Left hindlimb (tissue), 1 donor: Measurements from ENCODE around the gene LIMS2.
A peak's percentile ranks its signal among the peaks of the same experiment; 100 is the strongest.

ENCODE experiments used
- DNase-seq: peaks from one replicate; pipeline ENCODE4 v3.0.0-alpha.2; 2018

Gene LIMS2

DNA sequence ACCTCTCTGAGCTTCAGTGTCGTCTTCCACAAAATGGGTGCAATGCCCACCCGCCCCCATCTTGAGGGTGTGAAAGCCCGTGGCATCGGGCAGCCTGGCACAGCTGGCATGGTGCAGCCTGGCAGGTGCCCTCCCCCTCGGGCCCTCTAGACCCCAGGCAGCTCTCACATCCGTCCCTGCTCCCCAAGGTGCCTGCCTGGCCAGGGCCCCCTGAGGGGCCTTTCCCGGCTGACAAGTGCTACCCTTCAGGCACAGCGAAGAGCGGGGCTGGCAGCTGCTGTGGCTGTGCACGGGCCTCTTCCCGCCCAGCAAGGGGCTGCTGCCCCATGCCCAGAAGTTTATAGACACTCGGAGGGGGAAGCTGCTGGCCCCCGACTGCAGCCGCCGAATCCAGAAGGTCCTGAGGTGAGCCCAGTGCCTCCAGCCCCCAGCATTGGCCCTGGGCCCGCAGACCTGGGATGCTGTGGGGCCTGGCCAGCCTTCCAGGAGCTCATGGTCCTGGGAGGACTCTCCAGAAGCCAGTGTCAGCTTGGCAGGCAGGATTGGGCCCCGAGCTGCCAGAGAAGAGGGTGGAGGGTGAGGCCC, 43.2 kb downstream of the LIMS2 start:
- DNase-seq = no peak

DNA sequence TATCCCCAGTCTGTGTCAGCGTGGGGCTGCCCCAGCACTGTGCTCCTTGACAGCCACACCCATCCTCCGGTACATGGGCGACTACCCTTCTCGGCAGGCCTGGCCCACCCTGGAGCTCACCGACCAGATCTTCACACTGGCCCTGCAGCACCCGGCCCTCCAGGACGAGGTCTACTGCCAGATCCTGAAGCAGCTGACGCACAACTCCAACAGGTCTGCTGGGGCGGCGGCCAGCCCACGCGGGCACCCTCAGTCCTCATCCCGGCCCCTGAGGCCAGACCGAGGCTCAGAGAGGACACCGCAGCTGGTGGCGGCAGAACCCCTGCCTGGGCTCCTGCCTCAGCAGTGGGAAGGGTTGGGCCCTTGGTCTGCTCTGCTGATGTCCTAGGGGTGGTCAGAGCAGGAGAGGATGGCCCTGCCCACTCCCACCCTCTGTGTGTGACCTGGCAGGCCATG, 43.8 kb downstream of the LIMS2 start:
- DNase-seq = no peak

DNA sequence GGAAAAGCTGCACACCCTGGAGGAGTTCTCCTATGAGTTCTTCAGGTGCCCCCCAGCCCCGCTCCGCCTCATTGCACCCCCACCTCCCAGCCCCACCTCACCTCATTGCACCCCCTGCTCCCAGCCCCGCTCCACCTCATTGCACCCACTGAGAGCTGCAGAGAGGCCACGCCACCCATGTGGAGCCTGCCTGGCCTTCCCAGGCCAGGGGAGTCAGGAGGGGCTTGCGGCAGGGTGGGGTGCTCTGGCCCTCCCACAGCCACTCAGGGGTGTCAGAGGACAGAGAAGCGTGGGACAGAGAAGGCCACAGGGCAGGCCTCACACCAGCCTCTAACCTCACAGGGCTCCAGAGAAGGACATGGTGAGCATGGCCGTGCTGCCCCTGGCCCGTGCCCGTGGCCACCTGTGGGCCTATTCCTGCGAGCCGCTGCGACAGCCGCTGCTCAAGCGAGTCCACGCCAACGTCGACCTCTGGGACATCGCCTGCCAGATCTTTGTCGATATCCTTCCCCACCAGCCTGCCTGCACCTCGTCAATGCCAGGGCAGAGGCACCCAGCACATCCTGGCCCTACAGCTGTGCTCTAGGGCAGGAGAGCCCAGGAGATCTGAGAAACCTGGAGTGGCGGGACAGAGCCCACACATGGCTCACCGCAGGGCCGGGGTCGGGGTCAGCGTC, 44.3 kb downstream of the LIMS2 start:
- DNase-seq = no peak

DNA sequence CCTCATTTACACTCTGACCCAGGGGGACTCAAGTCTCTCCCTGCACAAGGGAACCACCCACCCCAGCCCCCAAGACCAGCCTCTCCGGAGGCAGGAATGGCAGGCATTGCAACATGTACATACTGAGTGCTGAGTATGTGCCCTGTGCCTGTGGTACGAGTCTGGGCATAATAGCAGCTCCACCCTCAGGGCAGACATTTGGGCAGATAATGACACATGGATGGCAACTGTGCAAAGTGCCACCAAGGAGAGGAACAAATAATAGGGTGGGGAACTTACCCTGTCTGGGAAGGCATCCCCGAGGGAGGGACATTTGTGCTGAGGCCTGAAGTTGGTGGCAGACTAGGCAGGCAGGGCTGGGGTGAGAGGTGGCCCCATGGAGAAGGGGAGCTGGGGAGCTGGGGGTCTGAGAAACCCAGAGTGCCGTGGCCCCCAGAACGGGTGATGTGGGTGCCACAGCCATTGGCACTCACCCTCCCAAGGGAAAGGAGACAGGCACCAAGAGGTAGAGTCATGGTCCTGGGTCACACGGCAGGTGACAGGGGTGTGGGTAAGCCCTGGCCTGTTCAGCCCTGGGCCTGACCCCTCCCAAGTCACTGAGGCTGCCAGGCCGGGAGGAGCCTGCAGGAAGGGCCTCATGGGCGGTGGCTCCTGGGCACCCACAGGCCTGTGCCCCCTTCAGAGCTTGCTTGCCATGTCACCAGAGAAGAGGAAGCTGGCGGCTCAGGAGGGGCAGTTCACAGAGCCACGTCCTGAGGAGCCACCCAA, 45.0 kb downstream of the LIMS2 start:
- DNase-seq = no peak

DNA sequence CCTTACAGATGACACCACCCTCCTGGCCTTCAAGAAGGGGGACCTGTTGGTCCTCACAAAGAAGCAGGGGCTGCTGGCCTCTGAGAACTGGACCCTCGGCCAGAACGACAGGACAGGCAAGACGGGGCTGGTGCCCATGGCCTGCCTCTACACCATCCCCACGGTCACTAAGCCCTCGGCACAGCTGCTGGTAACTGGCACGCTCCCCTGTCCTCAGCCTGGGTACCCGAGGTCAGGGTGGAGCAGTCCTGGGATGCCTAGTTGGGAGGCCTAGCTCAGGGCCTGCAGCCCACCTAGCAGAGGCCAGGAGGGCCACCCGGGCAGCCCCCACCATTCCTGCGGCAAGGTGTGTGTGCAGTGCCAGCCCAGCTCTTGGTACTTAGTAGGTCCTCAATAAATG, 45.7 kb downstream of the LIMS2 start:
- no peak for DNase-seq

DNA sequence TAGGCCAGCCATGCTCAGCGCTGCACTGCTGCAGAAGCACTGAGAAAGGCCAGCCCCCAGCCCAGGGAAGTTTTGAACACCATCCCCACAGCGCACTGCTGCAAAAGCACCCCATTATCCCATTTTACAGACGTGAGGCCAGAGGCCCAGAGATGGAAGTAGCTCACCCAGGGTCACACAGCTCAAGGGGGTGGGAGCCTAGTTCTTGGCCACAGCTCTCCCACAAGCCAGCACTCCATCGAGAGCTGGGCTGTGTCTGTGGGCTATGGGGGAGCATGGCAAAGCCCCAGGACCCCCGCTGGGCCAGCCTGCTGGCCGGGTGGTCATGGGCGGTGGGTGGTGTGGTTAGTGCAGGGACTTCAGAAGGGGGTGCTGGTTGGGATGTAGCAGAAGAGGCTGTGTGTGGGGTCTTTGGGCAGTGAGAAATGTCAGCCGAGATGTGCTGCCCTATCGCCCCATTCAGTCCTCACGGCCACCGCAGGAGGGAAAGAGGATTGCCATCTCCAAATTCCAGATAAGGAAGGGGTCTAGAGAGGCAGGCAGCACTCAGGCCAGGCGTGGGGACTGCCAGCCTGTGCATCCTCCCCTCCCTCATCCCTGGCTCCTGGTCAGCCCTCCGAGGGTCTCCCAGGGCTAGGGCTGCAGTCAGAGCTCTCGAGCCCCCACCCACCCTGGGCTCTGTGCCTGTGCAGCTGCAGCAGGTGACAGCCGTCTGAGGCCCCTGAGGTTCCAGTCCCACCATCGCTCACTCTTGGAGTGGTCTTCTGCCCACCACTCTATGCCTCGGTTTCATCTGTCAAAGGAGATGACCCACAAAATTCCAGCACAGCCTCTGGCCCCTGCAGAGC, 46.3 kb downstream of the LIMS2 start:
- no peak for DNase-seq

DNA sequence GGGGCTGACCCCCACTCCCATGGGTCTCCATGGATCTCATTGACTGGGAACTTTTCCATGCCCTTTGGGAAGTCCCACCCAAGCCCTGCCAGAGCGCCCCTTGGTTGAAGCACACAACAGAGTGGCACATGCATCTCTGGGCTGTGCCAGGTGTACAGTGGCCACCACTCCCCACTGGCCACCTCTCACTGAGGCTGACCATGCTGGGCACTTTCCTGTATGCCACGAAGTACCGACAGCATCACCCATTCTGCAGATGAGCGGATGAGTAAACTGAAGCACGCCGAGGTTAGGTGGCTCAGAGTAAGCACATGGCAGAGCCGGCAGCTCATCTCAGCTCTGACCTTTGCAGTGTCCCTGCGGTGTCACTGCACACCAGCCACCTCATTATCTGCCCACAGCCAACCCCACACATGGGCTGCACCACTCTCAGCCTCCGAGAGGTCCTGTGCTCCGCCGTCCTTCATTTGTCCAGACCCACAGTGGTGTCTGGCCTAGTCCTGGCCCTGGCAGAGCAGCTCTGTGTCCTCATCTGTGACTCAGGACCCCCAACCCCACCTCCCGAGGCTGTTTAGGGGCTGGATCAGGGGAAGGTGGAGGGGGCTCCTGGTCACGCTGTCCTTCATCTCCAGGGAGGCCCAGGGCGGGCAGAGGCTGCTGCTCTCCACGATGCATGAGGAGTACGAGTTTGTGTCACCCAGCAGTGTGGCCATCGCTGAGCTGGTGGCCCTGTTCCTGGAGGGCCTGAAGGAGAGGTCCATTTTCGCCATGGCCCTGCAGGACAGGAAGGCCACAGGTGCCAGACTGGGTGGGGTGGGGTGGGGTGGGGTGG, 47.4 kb downstream of the LIMS2 start:
- no peak for DNase-seq

DNA sequence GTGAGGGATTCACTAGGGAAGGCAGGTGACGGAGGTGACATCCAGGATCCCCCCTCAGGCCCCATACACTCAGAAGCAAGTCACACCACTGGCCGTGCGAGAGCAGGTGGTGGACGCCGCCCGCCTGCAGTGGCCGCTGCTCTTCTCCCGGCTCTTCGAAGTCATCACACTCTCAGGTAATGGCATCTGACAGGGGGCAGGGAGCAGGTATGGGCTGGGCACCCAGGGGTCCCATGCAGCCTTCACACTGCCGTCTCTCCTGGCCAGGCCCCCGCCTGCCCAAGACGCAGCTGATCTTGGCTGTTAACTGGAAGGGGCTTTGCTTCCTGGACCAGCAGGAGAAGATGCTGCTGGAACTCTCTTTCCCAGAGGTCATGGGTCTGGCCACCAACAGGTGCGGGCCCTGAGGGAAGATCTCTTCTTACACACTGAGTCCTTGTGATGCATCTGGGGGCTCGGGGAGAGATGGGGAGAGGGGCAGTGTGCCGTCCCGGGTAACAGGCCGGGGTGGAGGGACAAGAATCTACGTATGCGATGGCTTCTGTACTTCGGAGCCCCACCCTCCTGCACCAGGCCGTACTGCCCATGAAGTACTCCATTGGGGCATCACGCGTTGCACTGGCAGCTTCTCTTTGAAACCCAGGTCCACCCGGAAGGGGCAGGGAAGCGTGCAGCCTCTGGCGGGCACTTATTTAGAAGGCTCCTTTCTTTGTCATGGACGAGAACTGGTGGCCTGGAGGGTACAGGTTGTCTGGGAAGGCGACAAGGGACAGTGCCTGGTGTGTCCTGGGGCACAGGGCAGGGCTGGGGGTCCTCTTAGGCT, 48.2 kb downstream of the LIMS2 start:
- no peak for DNase-seq

DNA sequence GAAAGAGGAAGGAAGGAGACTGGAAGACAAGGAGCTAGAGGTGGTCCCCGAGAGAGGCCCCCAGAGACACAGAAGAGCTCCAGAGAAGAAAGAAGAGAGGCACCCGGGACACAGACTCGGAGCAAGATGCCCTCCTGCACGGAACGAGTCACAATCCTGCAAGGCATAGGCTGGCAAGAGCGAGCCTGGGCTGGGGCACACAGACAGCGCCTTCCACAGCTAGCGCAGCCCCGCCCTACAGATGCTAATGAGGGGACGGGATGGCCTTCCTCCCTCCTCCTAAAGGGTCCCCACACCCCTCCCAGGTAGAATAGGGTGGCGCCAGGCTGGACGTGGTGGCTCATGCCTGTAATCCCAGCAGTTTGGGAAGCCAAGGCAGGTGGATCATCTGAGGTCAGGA, 49.2 kb downstream of the LIMS2 start:
- peak; percentile 19 for DNase-seq

DNA sequence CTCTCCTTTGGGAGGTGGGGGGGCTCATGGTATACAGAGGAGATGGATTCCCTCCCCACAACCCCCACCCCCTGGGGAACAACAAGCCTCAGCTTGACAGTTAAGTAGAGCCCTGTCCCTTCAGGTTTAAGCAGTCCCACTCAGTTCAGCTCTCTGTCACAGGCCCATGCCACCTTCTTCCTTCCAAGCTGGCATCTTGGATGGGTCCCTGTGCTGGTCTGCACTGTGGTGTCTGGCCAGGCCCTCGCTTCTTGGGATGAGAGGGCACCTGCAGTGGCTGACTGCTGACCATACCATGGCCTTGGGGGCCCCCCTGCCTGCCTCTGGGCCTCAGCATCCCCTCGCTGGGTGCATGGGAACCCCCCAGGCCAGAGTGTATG, 49.8 kb downstream of the LIMS2 start:
- DNase-seq = peak; percentile 20

DNA sequence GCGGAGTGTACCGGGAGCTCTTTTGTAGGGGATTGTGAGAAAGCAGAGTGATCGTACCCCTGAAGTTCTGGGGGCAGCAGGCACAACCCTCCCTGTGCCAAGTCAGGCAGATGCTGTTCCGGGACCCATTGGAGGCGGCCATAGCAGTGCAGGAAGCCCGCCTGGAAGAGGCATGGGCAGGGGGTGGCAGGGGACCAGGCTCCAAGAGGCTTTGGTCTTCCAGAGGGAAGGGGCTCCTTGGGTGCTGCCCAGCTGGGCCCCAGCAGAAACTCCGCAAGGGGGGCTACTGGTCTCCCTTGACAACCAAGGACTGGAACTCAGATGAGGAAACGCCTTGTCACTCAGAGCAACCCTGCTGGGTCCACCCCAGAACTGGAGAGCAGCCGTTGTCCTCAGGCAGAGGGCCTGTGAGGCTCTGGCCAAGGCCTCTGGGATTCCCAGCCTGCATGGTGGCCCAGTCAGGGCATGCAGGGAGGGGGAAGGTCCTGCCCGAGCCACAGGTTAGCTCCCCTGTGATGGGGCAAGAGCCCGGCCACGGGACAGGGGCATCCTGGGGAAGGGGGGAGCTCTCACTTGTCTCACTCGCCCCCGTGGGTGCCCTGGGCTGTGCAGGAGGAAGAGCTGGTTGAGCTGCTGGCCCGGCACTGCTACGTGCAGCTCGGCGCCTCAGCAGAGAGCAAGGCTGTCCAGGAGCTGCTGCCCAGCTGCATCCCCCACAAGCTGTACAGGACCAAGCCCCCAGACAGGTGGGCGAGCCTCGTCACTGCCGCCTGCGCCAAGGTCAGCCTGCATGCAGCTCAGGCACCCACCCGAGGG, 50.4 kb downstream of the LIMS2 start:
- DNase-seq = peak; percentile 24

DNA sequence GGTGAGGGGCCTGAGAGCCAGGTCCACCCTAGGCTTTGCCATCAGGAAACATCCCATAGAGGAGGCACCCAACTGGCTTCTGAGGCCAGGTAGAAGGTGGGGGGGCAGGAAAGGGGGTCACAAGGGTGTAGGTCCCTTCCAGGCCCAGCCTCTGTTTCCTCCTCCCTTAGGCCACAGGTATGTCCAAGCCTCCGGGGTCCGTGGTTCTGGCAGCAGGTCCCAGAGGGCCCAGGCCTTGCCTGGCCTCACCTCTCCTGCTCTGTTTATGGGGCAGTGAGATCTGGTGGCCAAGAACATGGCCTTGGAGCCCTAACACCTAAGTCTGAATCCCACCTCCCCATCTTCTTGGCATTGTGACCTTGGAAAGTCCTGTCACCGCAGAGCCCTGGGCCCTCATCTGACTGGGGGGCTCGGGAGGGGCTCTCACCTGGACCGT, 51.0 kb downstream of the LIMS2 start:
- no peak for DNase-seq

DNA sequence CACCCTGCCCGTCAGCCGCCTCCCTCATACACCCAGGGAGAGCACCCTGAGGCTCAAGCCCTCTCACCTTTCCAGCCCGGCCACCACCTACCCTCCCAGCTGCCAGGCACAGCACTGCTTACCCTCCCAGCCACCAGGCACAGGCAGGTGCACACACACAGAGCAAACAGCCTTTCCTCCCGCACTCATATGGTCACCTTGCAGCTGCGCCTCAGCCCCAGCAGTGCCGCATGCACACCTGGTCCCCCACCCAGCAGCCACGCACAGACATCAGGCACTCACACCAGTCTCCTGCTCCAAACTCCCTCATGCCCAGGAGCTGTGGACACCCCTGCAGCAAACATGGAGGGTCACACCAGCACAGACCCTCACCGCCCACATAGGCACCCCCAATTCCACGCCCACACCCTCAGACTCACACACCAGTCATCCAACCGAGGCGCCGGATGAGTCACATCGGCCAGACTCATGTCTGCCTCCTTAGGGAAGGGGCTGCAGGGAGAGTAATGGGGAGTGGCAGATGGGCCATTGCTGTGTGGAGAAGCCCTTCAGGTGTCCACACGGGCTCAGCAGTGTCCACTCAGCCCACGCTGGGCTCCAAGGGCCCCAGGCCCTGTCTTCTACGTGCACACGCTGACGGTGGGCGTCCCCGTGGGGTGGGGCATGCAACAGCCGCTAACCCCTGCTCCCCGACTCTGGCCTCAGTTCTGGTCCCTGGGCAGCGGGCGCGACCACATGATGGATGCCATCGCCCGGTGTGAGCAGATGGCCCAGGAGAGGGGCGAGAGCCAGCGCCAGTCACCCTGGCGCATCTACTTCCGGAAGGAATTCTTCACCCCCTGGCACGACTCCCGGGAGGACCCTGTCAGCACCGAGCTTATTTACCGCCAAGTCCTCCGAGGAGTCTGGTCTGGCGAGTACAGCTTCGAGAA, 51.7 kb downstream of the LIMS2 start:
- DNase-seq = no peak

DNA sequence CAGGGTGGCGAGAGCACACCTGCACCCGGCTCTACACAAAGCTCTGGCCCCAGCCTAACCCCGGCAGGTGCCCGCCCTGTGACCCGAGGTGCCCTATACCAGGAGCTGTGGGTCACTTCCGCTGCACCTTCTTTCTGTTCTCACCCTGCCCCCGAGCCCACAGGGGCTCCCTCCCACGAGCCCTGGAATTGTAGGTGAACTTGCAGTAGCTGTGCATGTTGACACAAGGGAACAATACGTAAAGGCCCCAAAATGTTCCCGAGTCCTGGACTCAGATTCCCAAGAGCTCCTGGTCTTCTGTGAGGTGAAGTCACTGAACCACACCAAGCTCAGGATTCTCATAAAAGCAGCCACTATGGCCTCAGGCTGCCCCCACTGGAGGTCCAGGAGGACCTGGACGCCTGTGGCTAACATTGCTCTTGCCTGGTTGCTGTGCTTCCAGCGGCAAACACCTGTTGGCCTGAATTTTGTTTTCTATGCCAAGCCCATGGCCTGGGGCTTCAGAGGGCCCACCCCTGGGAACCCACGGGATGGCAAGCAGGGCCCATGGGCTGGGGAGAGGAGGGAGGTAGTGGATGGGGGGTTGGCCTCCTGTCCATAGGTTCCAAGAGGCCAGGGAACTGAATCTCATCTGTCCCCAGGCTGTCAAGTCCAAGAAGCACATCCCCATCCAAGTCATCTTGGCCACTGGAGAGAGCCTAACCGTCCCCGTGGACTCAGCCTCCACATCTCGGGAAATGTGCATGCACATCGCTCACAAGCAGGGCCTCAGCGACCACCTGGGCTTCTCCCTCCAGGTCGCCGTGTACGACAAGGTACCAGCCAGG, 52.6 kb downstream of the LIMS2 start:
- DNase-seq = peak; percentile 13

DNA sequence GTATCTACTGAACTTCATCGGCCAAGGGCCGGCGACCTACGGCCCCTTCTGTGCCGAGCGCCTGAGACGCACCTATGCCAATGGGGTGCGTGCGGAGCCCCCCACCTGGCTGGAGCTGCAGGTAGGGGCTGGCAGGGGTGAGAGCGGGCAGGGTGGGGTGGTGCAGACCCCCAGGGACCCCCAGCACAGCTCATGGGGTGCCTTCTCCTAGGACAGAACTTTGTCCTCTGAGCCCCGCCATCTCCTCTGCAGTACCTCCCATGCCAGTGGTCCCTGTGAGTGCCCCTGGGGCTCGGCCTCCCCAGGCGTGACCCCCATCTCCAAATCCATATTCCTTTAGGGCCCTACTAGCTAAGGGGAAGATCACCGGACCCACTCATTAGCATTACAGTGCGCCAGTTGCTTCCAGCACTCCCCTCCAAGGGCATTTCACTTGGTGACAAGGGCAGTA, 53.3 kb downstream of the LIMS2 start:
- no peak for DNase-seq

DNA sequence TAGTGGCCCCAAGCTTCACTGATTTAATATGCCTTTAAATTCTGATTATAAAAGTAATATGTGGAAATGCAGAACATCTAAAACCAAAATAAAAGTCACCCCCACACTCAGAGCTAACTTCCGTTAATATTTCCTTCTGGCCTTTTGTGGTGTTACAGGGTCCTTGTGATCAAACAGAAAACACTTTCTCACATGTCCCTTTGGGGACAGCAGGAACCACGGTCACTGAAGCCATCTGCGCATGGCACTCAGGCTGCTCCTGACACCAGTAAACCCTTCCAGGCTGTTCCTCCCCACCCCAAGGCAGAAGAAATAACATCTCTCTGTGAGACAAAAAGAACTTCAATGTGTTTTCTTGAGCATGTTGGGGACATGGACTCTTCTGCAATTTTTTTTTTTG, 54.5 kb downstream of the LIMS2 start:
- no peak for DNase-seq

DNA sequence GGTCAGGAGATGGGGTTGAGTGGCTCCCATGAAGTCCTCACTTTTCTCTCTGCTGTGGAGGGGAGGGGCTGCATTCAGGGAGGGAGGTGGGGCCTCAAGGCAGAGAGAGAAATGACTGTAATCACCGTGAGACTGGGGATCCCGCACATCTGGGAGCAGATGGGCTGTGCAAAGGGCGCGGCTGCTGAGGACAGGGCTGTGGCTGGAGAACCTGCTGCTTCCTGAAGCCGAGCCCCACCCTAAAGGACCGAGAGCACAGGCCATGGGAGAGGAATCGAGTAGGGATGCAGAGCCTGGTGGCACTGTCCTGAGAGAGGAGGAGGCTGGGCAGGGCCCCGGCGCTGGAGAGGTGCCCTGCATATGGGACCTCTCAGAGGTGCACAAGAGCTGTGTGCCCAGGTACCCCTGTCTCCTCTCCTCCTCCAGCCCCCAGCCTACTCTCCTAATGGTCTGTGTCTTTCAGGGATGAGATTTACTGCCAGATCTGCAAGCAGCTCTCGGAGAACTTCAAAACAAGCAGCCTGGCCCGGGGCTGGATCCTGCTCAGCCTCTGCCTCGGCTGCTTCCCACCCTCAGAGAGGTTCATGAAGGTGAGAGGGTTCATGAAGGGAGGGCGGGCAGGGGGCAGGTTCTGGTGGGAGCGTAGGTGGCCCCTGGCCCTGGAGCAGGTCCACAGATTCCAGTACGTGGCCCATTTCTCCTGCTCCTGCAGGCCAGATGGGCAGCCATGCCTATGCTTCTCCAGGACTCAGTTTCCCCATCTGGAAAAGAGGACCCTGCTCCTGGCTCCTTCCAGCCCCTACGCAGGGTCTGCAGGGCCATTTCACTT, 55.2 kb downstream of the LIMS2 start:
- no peak for DNase-seq
